ENCODE data around the gene ZNF783.

DNA sequence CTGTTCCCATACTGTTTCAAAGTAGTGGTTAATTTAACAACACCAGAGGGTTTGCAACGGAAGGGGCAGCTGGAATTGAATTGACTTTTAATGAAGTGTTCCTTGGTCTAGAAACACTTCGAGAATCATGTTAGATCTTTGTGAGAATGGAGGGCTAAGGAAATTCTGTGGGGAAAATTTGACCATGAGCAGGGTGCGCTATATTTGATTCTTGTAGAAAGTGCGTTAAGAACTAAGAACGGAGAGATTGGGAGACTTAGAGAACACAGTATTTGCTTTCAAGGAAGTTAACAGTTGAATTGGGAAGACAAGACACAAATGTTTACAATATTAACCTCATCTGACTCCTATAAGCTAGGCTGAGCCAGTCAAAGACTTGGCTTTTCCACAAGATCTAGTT, 21.4 kb upstream of the ZNF783 start:
- TF ChIP-seq, protein P1, sequence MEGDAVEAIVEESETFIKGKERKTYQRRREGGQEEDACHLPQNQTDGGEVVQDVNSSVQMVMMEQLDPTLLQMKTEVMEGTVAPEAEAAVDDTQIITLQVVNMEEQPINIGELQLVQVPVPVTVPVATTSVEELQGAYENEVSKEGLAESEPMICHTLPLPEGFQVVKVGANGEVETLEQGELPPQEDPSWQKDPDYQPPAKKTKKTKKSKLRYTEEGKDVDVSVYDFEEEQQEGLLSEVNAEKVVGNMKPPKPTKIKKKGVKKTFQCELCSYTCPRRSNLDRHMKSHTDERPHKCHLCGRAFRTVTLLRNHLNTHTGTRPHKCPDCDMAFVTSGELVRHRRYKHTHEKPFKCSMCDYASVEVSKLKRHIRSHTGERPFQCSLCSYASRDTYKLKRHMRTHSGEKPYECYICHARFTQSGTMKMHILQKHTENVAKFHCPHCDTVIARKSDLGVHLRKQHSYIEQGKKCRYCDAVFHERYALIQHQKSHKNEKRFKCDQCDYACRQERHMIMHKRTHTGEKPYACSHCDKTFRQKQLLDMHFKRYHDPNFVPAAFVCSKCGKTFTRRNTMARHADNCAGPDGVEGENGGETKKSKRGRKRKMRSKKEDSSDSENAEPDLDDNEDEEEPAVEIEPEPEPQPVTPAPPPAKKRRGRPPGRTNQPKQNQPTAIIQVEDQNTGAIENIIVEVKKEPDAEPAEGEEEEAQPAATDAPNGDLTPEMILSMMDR (IDR thresholded peaks at IDR 0.05), result no peak
- TF ChIP-seq POLR2A (IDR thresholded peaks at IDR 0.05), result no peak
- no peak for TF ChIP-seq POLR2AphosphoS5 (IDR thresholded peaks at IDR 0.05)

All from suprapubic skin (tissue), 4 donors.